K562 (cell line): ENCODE results near the gene LMAN1L. TPM values are rescaled to one million over a fixed set of nuclear protein-coding genes. Genes with fewer than 3 reads are reported as not detected.

Experiments
- DACH1 ChIP-seq: fragments of 450-650 bp; IDR thresholded peaks from 2 replicates; pipeline ENCODE4 v1.6.1; 2018; ENCODE audit not compliant: partially characterized antibody
- FOXJ3 ChIP-seq: sonication (generic); formaldehyde crosslinking; IDR thresholded peaks from 2 replicates; pipeline ENCODE4 v1.4.0; 2020; ENCODE audit warnings: mild to moderate bottlenecking, missing genetic modification reagents
- GTF2A2 ChIP-seq: IDR thresholded peaks from 2 replicates; pipeline ENCODE4 v1.6.1; 2016; ENCODE audit warnings: mild to moderate bottlenecking, missing genetic modification characterization, missing compliant biosample characterization
- HOXB6 ChIP-seq: fragments of 250-450 bp; sonication (Bioruptor Pico); IDR thresholded peaks from 2 replicates; pipeline ENCODE4 v1.5.1; 2022; ENCODE audit warnings: mild to moderate bottlenecking, borderline replicate concordance
- ILK ChIP-seq: fragments of 450-650 bp; IDR thresholded peaks from 2 replicates; pipeline ENCODE4 v1.6.1; 2016; ENCODE audit warnings: missing genetic modification characterization, low read depth, mild to moderate bottlenecking, missing compliant biosample characterization, moderate library complexity, borderline replicate concordance
- L3MBTL2 ChIP-seq: fragments of 450-650 bp; IDR thresholded peaks from 2 replicates; pipeline ENCODE4 v1.6.1; 2016; ENCODE audit warnings: mild to moderate bottlenecking, moderate library complexity
- MECOM ChIP-seq: fragments of 250-450 bp; sonication (Bioruptor Pico); IDR thresholded peaks from 2 replicates; pipeline ENCODE4 v1.8.0; 2022; ENCODE audit warnings: inconsistent platforms
- POLR3A ChIP-seq: IDR thresholded peaks from 2 replicates; pipeline ENCODE4 v1.6.1; 2011; ENCODE audit warnings: borderline replicate concordance, mild to moderate bottlenecking, moderate library complexity; ENCODE audit not compliant: insufficient read length, insufficient read depth; ENCODE audit errors: extremely low read depth
- RBM39 ChIP-seq: fragments of 200-400 bp; formaldehyde crosslinking; optimal IDR thresholded peaks from 2 replicates; pipeline ENCODE3; 2018; ENCODE audit warnings: low read depth, low read length
- SOX6 ChIP-seq: fragments of 450-650 bp; IDR thresholded peaks from 2 replicates; pipeline ENCODE4 v1.6.1; 2014; ENCODE audit warnings: mild to moderate bottlenecking
- TAF7 ChIP-seq: fragments of 450-650 bp; IDR thresholded peaks from 2 replicates; pipeline ENCODE4 v1.6.1; 2016; ENCODE audit warnings: missing genetic modification characterization, missing compliant biosample characterization
- TCFL5 ChIP-seq: fragments of 250-450 bp; sonication (Bioruptor Pico); conservative IDR thresholded peaks from 2 replicates; pipeline ENCODE4 v1.6.1; 2021; ENCODE audit warnings: mild to moderate bottlenecking, moderate library complexity, matching md5 sums
- U2AF2 ChIP-seq: fragments of 200-400 bp; formaldehyde crosslinking; optimal IDR thresholded peaks from 2 replicates; pipeline ENCODE3; 2017; ENCODE audit warnings: low read depth, mild to moderate bottlenecking, low read length
- YY1 ChIP-seq, 3 experiments: IDR thresholded peaks; 2 replicates each; pipeline ENCODE4 v1.6.1; 2011; ENCODE audit warnings: low read length in 2 of 3, mild to moderate bottlenecking in 2 of 3, moderate library complexity in 2 of 3, borderline replicate concordance in 1 of 3, control low read depth in 1 of 3, low read depth in 1 of 3; ENCODE audit not compliant: insufficient read depth in 3 of 3, insufficient replicate concordance in 2 of 3, control insufficient read depth in 1 of 3, insufficient read length in 1 of 3; ENCODE audit errors: extremely low read depth in 1 of 3
- ZFP1 ChIP-seq: fragments of 450-650 bp; formaldehyde crosslinking; IDR thresholded peaks from 2 replicates; pipeline ENCODE4 v1.4.0; 2020; ENCODE audit warnings: mild to moderate bottlenecking, mixed read lengths
- ZKSCAN1 ChIP-seq: fragments of 150-350 bp; IDR thresholded peaks from 2 replicates; pipeline ENCODE4 v1.6.1; 2016; ENCODE audit warnings: low read depth, low read length
- ZNF197 ChIP-seq: fragments of 200-800 bp; sonication (Bioruptor generic); IDR thresholded peaks from 2 replicates; pipeline ENCODE4 v1.6.1; 2016; ENCODE audit warnings: low read depth, missing genetic modification characterization, missing compliant biosample characterization
- ZNF384 ChIP-seq: IDR thresholded peaks from 2 replicates; pipeline ENCODE4 v1.6.1; 2012; ENCODE audit warnings: low read depth, low read length, improper control_type of control experiment
- ZNF644 ChIP-seq: fragments of 200-800 bp; sonication (Bioruptor generic); IDR thresholded peaks from 2 replicates; pipeline ENCODE4 v1.6.1; 2016; ENCODE audit warnings: low read depth, missing genetic modification characterization, missing compliant biosample characterization
- ZNF699 ChIP-seq: fragments of 250-450 bp; sonication (Bioruptor Pico); IDR thresholded peaks from 2 replicates; pipeline ENCODE4 v1.8.0; 2021; ENCODE audit warnings: mild to moderate bottlenecking, moderate library complexity; ENCODE audit not compliant: insufficient replicate concordance
- polyA plus RNA-seq, 8 experiments: library from polyadenylated mRNA; depleted of rRNA in 4 of 8; stranded (reverse) in 5 of 8; unstranded in 3 of 8; fragments of >200 nt; fragmentation: Nextera tagmentation in 2 of 8; fragmentation: Illumina TruSeq in 1 of 8; extraction: Ambion mirVana in 2 of 8; extraction: Trizol in 1 of 8; gene quantifications; 2 replicates each; pipeline versions ENCODE4 v1.2.1 to v1.2.3, GENCODE V29; 2011 to 2014; ENCODE audit warnings: inconsistent platforms in 1 of 8, missing spikeins in 1 of 8
- total RNA-seq, 7 experiments: library from RNA; depleted of rRNA in 6 of 7; stranded (reverse); fragments of >200 nt in 6 of 7; fragmentation: Illumina TruSeq in 2 of 7; extraction: Trizol in 2 of 7; gene quantifications; 2 replicates each; pipeline versions ENCODE4 v1.2.1 to v1.2.3, GENCODE V29; 2011 to 2021; ENCODE audit warnings: low replicate concordance in 1 of 7
- TF ChIP-seq, protein P1 (sequence below): fragments of 250-450 bp; sonication (Bioruptor Pico); IDR thresholded peaks from 2 replicates; pipeline ENCODE4 v1.5.0; 2021; ENCODE audit warnings: mild to moderate bottlenecking, borderline replicate concordance
- TF ChIP-seq, protein P2 (sequence below), 2 experiments: fragments of 450-650 bp; IDR thresholded peaks; 2 replicates each; pipeline ENCODE4 v1.6.1; 2018; ENCODE audit warnings: mild to moderate bottlenecking in 2 of 2, low read depth in 1 of 2; ENCODE audit not compliant: partially characterized antibody in 2 of 2

The LMAN1L gene
- total and polyA plus RNA-seq, 9 of the 15 experiments (the other 6 are each of a cell fraction or from before 2014, with no cell fraction given) = not detected

DNA sequence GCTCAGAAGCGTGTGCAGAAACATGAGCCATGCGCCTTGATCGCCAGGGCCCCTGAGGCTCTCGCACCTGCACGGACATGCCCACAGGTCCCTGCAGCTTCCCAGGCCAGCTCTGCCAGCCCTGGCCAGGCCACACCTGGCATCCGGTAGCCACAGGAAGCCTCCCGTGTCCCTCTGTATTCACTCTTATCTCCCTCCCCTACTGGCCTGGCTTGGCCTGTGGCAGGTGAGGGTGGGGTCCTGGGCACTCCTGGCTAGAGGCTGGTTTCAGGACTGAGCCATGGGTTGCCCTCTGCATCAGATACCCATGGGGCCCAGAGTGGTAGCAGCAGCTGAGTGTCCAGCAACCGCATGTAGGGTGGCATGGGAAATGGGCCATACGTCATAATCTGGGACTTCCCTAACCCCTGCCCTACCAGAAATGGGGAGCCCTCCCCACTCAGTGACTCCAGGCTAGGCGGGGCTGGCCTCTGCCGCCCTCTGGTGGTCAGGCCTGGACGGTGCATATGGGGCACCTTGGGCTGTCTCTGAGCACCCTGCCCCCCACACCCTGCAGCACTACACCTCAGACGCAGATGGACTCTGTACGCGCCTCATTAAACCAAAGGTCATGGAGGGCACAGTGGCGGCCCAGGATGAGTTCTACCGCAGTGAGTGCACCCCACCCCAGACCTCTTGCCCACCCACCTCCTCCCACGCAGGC lies 12.6 kb upstream of the LMAN1L start (continued):
- no peak for TF ChIP-seq RBM39
- no peak for TF ChIP-seq DACH1
- TF ChIP-seq, protein P1, sequence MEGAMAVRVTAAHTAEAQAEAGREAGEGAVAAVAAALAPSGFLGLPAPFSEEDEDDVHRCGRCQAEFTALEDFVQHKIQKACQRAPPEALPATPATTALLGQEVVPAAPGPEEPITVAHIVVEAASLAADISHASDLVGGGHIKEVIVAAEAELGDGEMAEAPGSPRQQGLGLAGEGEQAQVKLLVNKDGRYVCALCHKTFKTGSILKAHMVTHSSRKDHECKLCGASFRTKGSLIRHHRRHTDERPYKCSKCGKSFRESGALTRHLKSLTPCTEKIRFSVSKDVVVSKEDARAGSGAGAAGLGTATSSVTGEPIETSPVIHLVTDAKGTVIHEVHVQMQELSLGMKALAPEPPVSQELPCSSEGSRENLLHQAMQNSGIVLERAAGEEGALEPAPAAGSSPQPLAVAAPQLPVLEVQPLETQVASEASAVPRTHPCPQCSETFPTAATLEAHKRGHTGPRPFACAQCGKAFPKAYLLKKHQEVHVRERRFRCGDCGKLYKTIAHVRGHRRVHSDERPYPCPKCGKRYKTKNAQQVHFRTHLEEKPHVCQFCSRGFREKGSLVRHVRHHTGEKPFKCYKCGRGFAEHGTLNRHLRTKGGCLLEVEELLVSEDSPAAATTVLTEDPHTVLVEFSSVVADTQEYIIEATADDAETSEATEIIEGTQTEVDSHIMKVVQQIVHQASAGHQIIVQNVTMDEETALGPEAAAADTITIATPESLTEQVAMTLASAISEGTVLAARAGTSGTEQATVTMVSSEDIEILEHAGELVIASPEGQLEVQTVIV (CRISPR knock-in tag) = no peak
- no peak for TF ChIP-seq ZNF699 (CRISPR knock-in tag)
- no peak for TF ChIP-seq ZKSCAN1
- no peak for TF ChIP-seq ZNF384
- TF ChIP-seq SOX6 = no peak
- TF ChIP-seq HOXB6 (CRISPR knock-in tag) = no peak
- peak in 1 of 3 experiments; percentile 41 for TF ChIP-seq YY1 (IDR thresholded peaks at IDR 0.05; ENCODE audit: borderline replicate concordance in 1 of 3, control insufficient read depth in 1 of 3, extremely low read depth in 1 of 3, insufficient read depth in 3 of 3, insufficient read length in 1 of 3, insufficient replicate concordance in 2 of 3, low read depth in 1 of 3, low read length in 2 of 3)
- TF ChIP-seq MECOM (CRISPR knock-in tag) = no peak
- TF ChIP-seq U2AF2 = no peak
- no peak for TF ChIP-seq ILK
- no peak for TF ChIP-seq GTF2A2 (tag)
- TF ChIP-seq L3MBTL2 = no peak
- TF ChIP-seq ZNF644 (tag) = no peak
- no peak for TF ChIP-seq POLR3A
- no peak for TF ChIP-seq ZFP1 (CRISPR knock-in tag)
- no peak for TF ChIP-seq TAF7
- no peak for TF ChIP-seq ZNF197 (CRISPR knock-in tag)
- TF ChIP-seq, protein P2, sequence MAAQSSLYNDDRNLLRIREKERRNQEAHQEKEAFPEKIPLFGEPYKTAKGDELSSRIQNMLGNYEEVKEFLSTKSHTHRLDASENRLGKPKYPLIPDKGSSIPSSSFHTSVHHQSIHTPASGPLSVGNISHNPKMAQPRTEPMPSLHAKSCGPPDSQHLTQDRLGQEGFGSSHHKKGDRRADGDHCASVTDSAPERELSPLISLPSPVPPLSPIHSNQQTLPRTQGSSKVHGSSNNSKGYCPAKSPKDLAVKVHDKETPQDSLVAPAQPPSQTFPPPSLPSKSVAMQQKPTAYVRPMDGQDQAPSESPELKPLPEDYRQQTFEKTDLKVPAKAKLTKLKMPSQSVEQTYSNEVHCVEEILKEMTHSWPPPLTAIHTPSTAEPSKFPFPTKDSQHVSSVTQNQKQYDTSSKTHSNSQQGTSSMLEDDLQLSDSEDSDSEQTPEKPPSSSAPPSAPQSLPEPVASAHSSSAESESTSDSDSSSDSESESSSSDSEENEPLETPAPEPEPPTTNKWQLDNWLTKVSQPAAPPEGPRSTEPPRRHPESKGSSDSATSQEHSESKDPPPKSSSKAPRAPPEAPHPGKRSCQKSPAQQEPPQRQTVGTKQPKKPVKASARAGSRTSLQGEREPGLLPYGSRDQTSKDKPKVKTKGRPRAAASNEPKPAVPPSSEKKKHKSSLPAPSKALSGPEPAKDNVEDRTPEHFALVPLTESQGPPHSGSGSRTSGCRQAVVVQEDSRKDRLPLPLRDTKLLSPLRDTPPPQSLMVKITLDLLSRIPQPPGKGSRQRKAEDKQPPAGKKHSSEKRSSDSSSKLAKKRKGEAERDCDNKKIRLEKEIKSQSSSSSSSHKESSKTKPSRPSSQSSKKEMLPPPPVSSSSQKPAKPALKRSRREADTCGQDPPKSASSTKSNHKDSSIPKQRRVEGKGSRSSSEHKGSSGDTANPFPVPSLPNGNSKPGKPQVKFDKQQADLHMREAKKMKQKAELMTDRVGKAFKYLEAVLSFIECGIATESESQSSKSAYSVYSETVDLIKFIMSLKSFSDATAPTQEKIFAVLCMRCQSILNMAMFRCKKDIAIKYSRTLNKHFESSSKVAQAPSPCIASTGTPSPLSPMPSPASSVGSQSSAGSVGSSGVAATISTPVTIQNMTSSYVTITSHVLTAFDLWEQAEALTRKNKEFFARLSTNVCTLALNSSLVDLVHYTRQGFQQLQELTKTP (IDR thresholded peaks at IDR 0.05; ENCODE audit: low read depth in 1 of 2, partially characterized antibody in 2 of 2) = no peak
- no peak for TF ChIP-seq FOXJ3 (CRISPR knock-in tag)
- no peak for TF ChIP-seq TCFL5 (CRISPR knock-in tag)
